Ovary (tissue), 9 donors: ENCODE data around the gene AGRP. TPM values are rescaled to one million over a fixed set of nuclear protein-coding genes. Genes with fewer than 3 reads are reported as not detected.

Experiments used
- DNase-seq, 5 donors: peaks; one replicate each; pipeline ENCODE4 v3.0.0-alpha.2; 2019 to 2020
- H3K27ac ChIP-seq, 2 donors: fragments of 200-600 bp; one replicate each; pipeline versions ENCODE4 v1.5.1 to v1.8.0; 2019 to 2022
- H3K27me3 ChIP-seq: fragments of 200-600 bp; one replicate; pipeline ENCODE4 v1.8.0; 2022
- H3K36me3 ChIP-seq: fragments of 200-600 bp; sonication (generic); one replicate; pipeline ENCODE4 v1.5.1; 2019
- H3K4me1 ChIP-seq: one replicate; pipeline ENCODE4 v1.8.1; 2013; ENCODE audit warnings: mild to moderate bottlenecking, moderate library complexity; ENCODE audit not compliant: insufficient read depth
- H3K4me3 ChIP-seq: fragments of 200-600 bp; sonication (generic); one replicate; pipeline ENCODE4 v1.5.1; 2017
- H3K9me3 ChIP-seq, 2 donors: fragments of 200-600 bp in 1 of 2; sonication (generic) in 1 of 2; one replicate each; pipeline versions ENCODE4 v1.5.1 to v1.8.1; 2013 to 2019; ENCODE audit warnings: mild to moderate bottlenecking in 1 of 2, moderate library complexity in 1 of 2
- CTCF ChIP-seq, 3 donors: fragments of 450-650 bp in 2 of 3; fragments of 200-600 bp in 1 of 3; IDR thresholded peaks; one replicate each; pipeline versions ENCODE4 v1.5.1 to v1.8.0; 2016 to 2022; ENCODE audit warnings: antibody characterized with exemption in 3 of 3, mild to moderate bottlenecking in 1 of 3
- EP300 ChIP-seq: sonication (generic); formaldehyde crosslinking; IDR thresholded peaks from one replicate; pipeline ENCODE4 v1.6.1; 2017; ENCODE audit warnings: antibody characterized with exemption
- POLR2A ChIP-seq: fragments of 450-650 bp; IDR thresholded peaks from one replicate; pipeline ENCODE4 v1.6.1; 2017; ENCODE audit warnings: antibody characterized with exemption, mild to moderate bottlenecking, moderate library complexity
- WGBS, 3 donors: extraction: QIAGEN DNeasy Blood & Tissue Kit in 1 of 3; methylation state at CpG; one replicate each; pipeline versions ENCODE4 v1.1.5 to v1.1.7; 2013 to 2017; 5-methylcytosine and 5-hydroxymethylcytosine counted together
- intact Hi-C, 4 donors: fragments of 100-400 bp; cut with DNase I; formaldehyde crosslinking; loops; one replicate each; pipeline versions ENCODE4 v1.11.0 to v1.15.1; 2022 to 2023
- polyA plus RNA-seq, 2 donors: library from polyadenylated mRNA; stranded (reverse); fragments of 200-250 nt in 1 of 2; fragments of 350-450 nt in 1 of 2; fragmentation: Illumina TruSeq in 1 of 2; extraction: RNeasy Lipid Tissue Mini Kit (QIAGEN cat#74804) in 1 of 2; gene quantifications; one replicate each; pipeline ENCODE4 v1.2.3, GENCODE V29; 2013 to 2014
- total RNA-seq, 7 donors: library from RNA; depleted of rRNA in 2 of 7; stranded (reverse); fragments of >200 nt in 2 of 7; fragmentation: NEBNext Ultra II Directional in 3 of 7; extraction: Animal tissue kit (Norgen Biotek cat#: 25700) in 3 of 7; gene quantifications; one replicate each; pipeline versions ENCODE4 v1.1.0 to v1.2.4, GENCODE V29; 2016 to 2023
- donor health status: DM: no; HTN: no; CAD: no; lungs with moderate emphysema.
- donor health status: DM: no; HTN: no; CAD: no.
- donor health status: Bipolar disorder and iron deficiency.
- donor health status: DM: yes; HTN: yes; CAD: no.
- donor health status: DM: no; HTN: no; CAD: no.
- donor health status: DM: yes; HTN: yes; CAD: no.

AGRP gene
- total and polyA plus RNA-seq, 9 donors, result 0.11 to 0.55 (median 0.48) TPM; not detected in 6

- TF ChIP-seq POLR2A (peak; percentile 64), CTCF (IDR thresholded peaks at IDR 0.05) (peak; percentile 90 to 99 (median 96)), EP300 (no peak)
- no peaks in the 10 kb centered on the region for H3K27me3 ChIP-seq
- H3K4me1 ChIP-seq, result peaks cover 15% of the 10 kb centered on the region
- no peaks in the 10 kb centered on the region for H3K36me3 ChIP-seq
- H3K4me3 ChIP-seq, result peak within 1 kb of the TSS; percentile 93
- peak; percentile 98 to 100 (median 99) for DNase-seq
- peak within 1 kb of the TSS; percentile 68 to 69 for H3K27ac ChIP-seq
- intact Hi-C loops, result loop anchor here in 2 of 4 donors (5.0 kb wide), 2 partner anchors 36 to 81 kb away; partner anchors contain the start of gene CTCF (in 1 of the 2)
- WGBS, 3 donors, result 0 to 1% (median 0%) methylated on average over 37 to 57 of the region's 57 CpGs
- H3K9me3 ChIP-seq, result no peaks in the 10 kb centered on the region
These were observed 2.4 kb downstream of the AGRP start, which contains the start of gene ATP6V0D1 for GRCh38 chr16:67480833-67481560. Gene ATP6V0D1, minus strand, starts transcription at chr16:67481157. Its CDS starts 71 bp downstream, at chr16:67481086.

GRCh38 chr16:67477960-67478554 is 5.3 kb downstream of the AGRP start:
- intact Hi-C loops, result no loop called here
- Histone ChIP-seq H3K27ac (no peak overlapping the region), H3K4me1 (peaks cover 19% of the 10 kb centered on the region), H3K4me3 (no peak overlapping the region), H3K9me3 (no peaks in the 10 kb centered on the region), H3K36me3 (no peaks in the 10 kb centered on the region), H3K27me3 (no peaks in the 10 kb centered on the region)
- 92 to 96% (median 93%) methylated on average over 8 of the region's 8 CpGs for WGBS, 3 donors
- no peak for TF ChIP-seq EP300
- TF ChIP-seq POLR2A, result no peak
- TF ChIP-seq CTCF (IDR thresholded peaks at IDR 0.05), result no peak
- DNase-seq, result no peak

- DNase-seq, result no peak
- intact Hi-C loops, result no loop called here
- TF ChIP-seq POLR2A (no peak), CTCF (IDR thresholded peaks at IDR 0.05) (no peak), EP300 (no peak)
- Histone ChIP-seq H3K27me3 (no peaks in the 10 kb centered on the region), H3K36me3 (no peaks in the 10 kb centered on the region), H3K4me1 (peaks cover 6% of the 10 kb centered on the region), H3K9me3 (no peaks in the 10 kb centered on the region), H3K4me3 (no peak overlapping the region), H3K27ac (no peak overlapping the region)
- WGBS, 3 donors, result 86 to 92% (median 90%) methylated on average over 11 of the region's 11 CpGs
These were observed 8.5 kb downstream of the AGRP start for GRCh38 chr16:67474551-67475455.

- 89 to 96% (median 94%) methylated on average over 6 of the region's 6 CpGs for WGBS, 3 donors
- no peak overlapping the region for H3K27ac ChIP-seq
These were observed 11.5 kb downstream of the AGRP start for GRCh38 chr16:67471758-67472384.

More at GRCh38 chr16:67471758-67472384, 11.5 kb downstream of the AGRP start:
- DNase-seq, result no peak
- Histone ChIP-seq H3K4me3 (no peak overlapping the region), H3K4me1 (peaks cover 3% of the 10 kb centered on the region), H3K36me3 (no peaks in the 10 kb centered on the region), H3K9me3 (no peaks in the 10 kb centered on the region), H3K27me3 (no peaks in the 10 kb centered on the region)
- TF ChIP-seq EP300 (no peak), CTCF (IDR thresholded peaks at IDR 0.05) (no peak), POLR2A (no peak)
- intact Hi-C loops, result no loop called here
